GM21528 (cell line): ENCODE results near the gene SLC35A1.

ENCODE experiments used
- ATAC-seq: cut with Tn5 transposase; IDR thresholded peaks from one replicate; pipeline ENCODE4 v1.9.1; 2021; ENCODE audit warnings: mild to moderate bottlenecking, moderate library complexity; ENCODE audit not compliant: unreplicated experiment, low FRiP score

The SLC35A1 gene

GRCh38 chr6:87518453-87518852, 45.7 kb downstream of the SLC35A1 start:
- ATAC-seq: no peak

GRCh38 chr6:87522686-87523085, 49.9 kb downstream of the SLC35A1 start:
- ATAC-seq: no peak

GRCh38 chr6:87529221-87529620, 56.4 kb downstream of the SLC35A1 start:
- no peak for ATAC-seq

- ATAC-seq: no peak
Observed at GRCh38 chr6:87534377-87535047, 61.7 kb downstream of the SLC35A1 start.

- ATAC-seq: no peak
Observed at GRCh38 chr6:87538510-87539260, 65.9 kb downstream of the SLC35A1 start.

- ATAC-seq: no peak
Observed at GRCh38 chr6:87539554-87539953, 66.8 kb downstream of the SLC35A1 start.

GRCh38 chr6:87540539-87540938, 67.8 kb downstream of the SLC35A1 start:
- ATAC-seq: no peak

GRCh38 chr6:87541041-87541440, 68.3 kb downstream of the SLC35A1 start:
- ATAC-seq: no peak

- ATAC-seq: no peak
Observed at GRCh38 chr6:87541744-87542143, 69.0 kb downstream of the SLC35A1 start.

- ATAC-seq: no peak
Observed at GRCh38 chr6:87543696-87544473, 71.1 kb downstream of the SLC35A1 start.

- ATAC-seq: no peak
Observed at GRCh38 chr6:87544474-87544735, 71.6 kb downstream of the SLC35A1 start.

GRCh38 chr6:87551799-87552198, 79.0 kb downstream of the SLC35A1 start:
- no peak for ATAC-seq

- no peak for ATAC-seq
Observed at GRCh38 chr6:87553159-87553765, 80.5 kb downstream of the SLC35A1 start.

GRCh38 chr6:87555506-87555905, 82.7 kb downstream of the SLC35A1 start:
- no peak for ATAC-seq

- no peak for ATAC-seq
Observed at GRCh38 chr6:87558446-87558845, 85.7 kb downstream of the SLC35A1 start.

- ATAC-seq: no peak
Observed at GRCh38 chr6:87561017-87561416, 88.2 kb downstream of the SLC35A1 start.
